GM12878 (cell line): ENCODE results near the gene LRRC45. TPM values are rescaled to one million over a fixed set of nuclear protein-coding genes. Genes with fewer than 3 reads are reported as not detected.

ENCODE experiments used
- ATAC-seq: fragments of 200-7000 bp; cut with Tn5 transposase; 3 replicates; pipeline ENCODE4 v1.9.1; 2020; ENCODE audit warnings: mild to moderate bottlenecking, moderate library complexity
- BruUV-seq: library from RNA; stranded (reverse); fragments of 400-500 nt; replicated peaks from 2 replicates; lab custom pipeline; 2021; lab: Mats Ljungman, UMichigan
- CTCF ChIA-PET: fragments of 300-600 bp; sonication (Branson Sonifier 250); formaldehyde crosslinking; extraction: SDS; loops from one replicate; lab custom pipeline; 2021; ENCODE audit warnings: inconsistent platforms; lab: Yijun Ruan, JAX
- POLR2A ChIA-PET: fragments of 350-600 bp; formaldehyde crosslinking; extraction: SDS; loops from one replicate; lab custom pipeline; 2021; ENCODE audit warnings: inconsistent platforms; lab: Charles Lee
- RAD21 ChIA-PET: fragments of 300-600 bp; sonication (Branson Sonifier 250); formaldehyde crosslinking; loops from one replicate; lab custom pipeline; 2023; ENCODE audit warnings: antibody characterized with exemption; ENCODE audit not compliant: unreplicated experiment; lab: Charles Lee
- SMC1A ChIA-PET: fragments of 300-600 bp; sonication (Branson Sonifier 250); formaldehyde crosslinking; loops from one replicate; lab custom pipeline; 2023; ENCODE audit not compliant: unreplicated experiment, uncharacterized antibody; lab: Charles Lee
- DNase-seq: peaks from one replicate; pipeline ENCODE4 v3.0.0-alpha.2; 2011; ENCODE audit warnings: low read depth, low spot score
- FAIRE-seq: peaks from 3 replicates; lab custom pipeline; 2011; peaks lifted over from hg19 to GRCh38; lab: Jason Lieb, UNC
- H2AFZ ChIP-seq: 2 replicates; pipeline ENCODE4 v1.6.0; 2011; ENCODE audit warnings: low read depth, low read length, control low read depth; ENCODE audit not compliant: control insufficient read depth
- H3K27ac ChIP-seq: 2 replicates; pipeline ENCODE4 v1.5.1; 2011; ENCODE audit warnings: control low read depth; ENCODE audit not compliant: control insufficient read depth, insufficient read depth
- H3K27me3 ChIP-seq, 2 experiments: replicated peaks in 1 of 2; 2 replicates each; pipeline versions ENCODE4 v1.6.0 to v1.6.1; 2011; ENCODE audit warnings: low read length in 1 of 2; ENCODE audit not compliant: control insufficient read depth in 2 of 2, insufficient read depth in 2 of 2
- H3K36me3 ChIP-seq, 2 experiments: 2 replicates each; pipeline ENCODE4 v1.5.1; 2011; ENCODE audit warnings: low read length in 1 of 2; ENCODE audit not compliant: control insufficient read depth in 2 of 2, insufficient read depth in 2 of 2
- H3K4me1 ChIP-seq: 2 replicates; pipeline ENCODE4 v1.6.1; 2011; ENCODE audit warnings: mild to moderate bottlenecking, low read length, moderate library complexity, mixed read lengths; ENCODE audit not compliant: control insufficient read depth, insufficient read depth
- H3K4me2 ChIP-seq: 2 replicates; pipeline ENCODE4 v1.6.0; 2011; ENCODE audit warnings: control low read depth; ENCODE audit not compliant: control insufficient read depth, insufficient read depth
- H3K4me3 ChIP-seq: fragments of 200-600 bp; sonication (generic); 2 replicates; pipeline ENCODE4 v1.5.1; 2016
- H3K79me2 ChIP-seq: 2 replicates; pipeline ENCODE4 v1.6.0; 2011; ENCODE audit warnings: low read length; ENCODE audit not compliant: control insufficient read depth, insufficient read depth
- H3K9ac ChIP-seq: 2 replicates; pipeline ENCODE4 v1.8.0; 2011; ENCODE audit warnings: low read length, control low read depth, mixed read lengths; ENCODE audit not compliant: control insufficient read depth, insufficient read depth
- H3K9me3 ChIP-seq: replicated peaks from 3 replicates; pipeline ENCODE4 v1.5.1; 2011; ENCODE audit warnings: mild to moderate bottlenecking, low read length; ENCODE audit not compliant: control insufficient read depth, insufficient read depth
- H4K20me1 ChIP-seq: 2 replicates; pipeline ENCODE4 v1.6.0; 2011; ENCODE audit not compliant: control insufficient read depth, insufficient read depth
- FOXK2 ChIP-seq: fragments of 450-650 bp; IDR thresholded peaks from 2 replicates; pipeline ENCODE4 v1.6.1; 2017; ENCODE audit warnings: mild to moderate bottlenecking, moderate library complexity
- MXI1 ChIP-seq: fragments of 150-350 bp; IDR thresholded peaks from 2 replicates; pipeline ENCODE4 v1.6.1; 2011; ENCODE audit warnings: low read depth, mild to moderate bottlenecking, inconsistent platforms, low read length, improper control_type of control experiment
- ZBTB40 ChIP-seq: fragments of 450-650 bp; IDR thresholded peaks from 2 replicates; pipeline ENCODE4 v1.6.1; 2016; ENCODE audit warnings: mild to moderate bottlenecking, moderate library complexity, borderline replicate concordance
- WGBS: methylation state at CpG from one replicate; pipeline ENCODE4 v1.1.6; 2016; ENCODE audit warnings: low lambda C conversion rate; ENCODE audit not compliant: insufficient replicate concordance, insufficient coverage; ENCODE audit errors: missing lambda C conversion rate; 5-methylcytosine and 5-hydroxymethylcytosine counted together
- in situ Hi-C: fragments of 300-500 bp; cut with MboI; formaldehyde crosslinking; loops from 9 replicates; pipeline ENCODE4 v1.14.3; 2018; ENCODE audit warnings: mixed read lengths
- intact Hi-C: fragments of 100-400 bp; cut with micrococcal nuclease; formaldehyde crosslinking; loops from one replicate; pipeline ENCODE4 v1.14.2; 2022; ENCODE audit not compliant: unreplicated experiment
- polyA plus RNA-seq, 11 experiments: library from polyadenylated mRNA; depleted of rRNA in 4 of 11; unstranded in 6 of 11; stranded (reverse) in 5 of 11; fragments of >200 nt; fragmentation: Nextera tagmentation in 4 of 11; fragmentation: Illumina TruSeq in 1 of 11; extraction: Ambion mirVana in 4 of 11; extraction: Trizol in 1 of 11; gene quantifications; 1 replicate in 1 of 11; 2 replicates in 10 of 11; pipeline versions ENCODE4 v1.2.1 to v1.2.3, GENCODE V29; 2011 to 2016; ENCODE audit warnings: inconsistent platforms in 2 of 11, missing spikeins in 2 of 11, low read depth in 1 of 11
- total RNA-seq, 4 experiments: library from RNA; depleted of rRNA in 3 of 4; stranded (reverse); fragments of >200 nt in 3 of 4; fragmentation: Illumina TruSeq in 1 of 4; extraction: Trizol in 1 of 4; gene quantifications; 2 replicates each; pipeline versions ENCODE4 v1.2.1 to v1.2.3, GENCODE V29; 2013 to 2021

The LRRC45 gene
- total and polyA plus RNA-seq, 10 of the 15 experiments (the other 5 are each of a cell fraction or from before 2014, with no cell fraction given), result 0.03 to 27.7 (median 10.4) TPM

- no peaks in the 10 kb centered on the region for H3K9me3 ChIP-seq
- FAIRE-seq, result no peak
- peak overlapping the region; percentile 89 for H3K4me3 ChIP-seq
Measured at GRCh38 chr17:82021900-82022309, 1.2 kb upstream of the LRRC45 start.

More at GRCh38 chr17:82021900-82022309, 1.2 kb upstream of the LRRC45 start:
- Histone ChIP-seq H4K20me1 (no peaks in the 10 kb centered on the region), H3K27me3 (no peaks in the 10 kb centered on the region), H3K4me1 (peaks cover 14% of the 10 kb centered on the region), H3K79me2 (peaks cover 26% of the 10 kb centered on the region), H3K9ac (peak overlapping the region; percentile 85), H3K27ac (peak overlapping the region; percentile 69), H3K36me3 (no peaks in the 10 kb centered on the region; a peak in 2 of 4 replicates), H2AFZ (peak overlapping the region; percentile 41), H3K4me2 (peak overlapping the region; percentile 95)
- in situ Hi-C loops, result no loop called here
- 2% methylated on average over 10 of the region's 10 CpGs for WGBS
- SMC1A ChIA-PET, result interaction anchor here (1.1 to 1.8 kb wide), 5 partner anchors 54 to 286 kb away, joined by 3 to 9 read pairs (median 4); no protein-coding TSS in a partner anchor
- no TSS peak for BruUV-seq
- DNase-seq (no peak), ATAC-seq (no peak)
- CTCF ChIA-PET, result interaction anchor here (0.7 to 5.0 kb wide), 17 partner anchors 8 to 287 kb away, joined by 3 to 89 read pairs (median 4); partner anchors contain the start of genes DCXR and NOTUM
- RAD21 ChIA-PET, result interaction anchor here (0.5 to 4.4 kb wide), 5 partner anchors 16 to 508 kb away, joined by 4 to 68 read pairs (median 12); partner anchors contain the start of genes DCXR and NOTUM
- 0 out of 2 replicates have a peak, but pooled peaks have one; percentile 15 for TF ChIP-seq FOXK2
- no peak for TF ChIP-seq ZBTB40
- 0 out of 2 replicates have a peak, but pooled peaks have one; percentile 21 for TF ChIP-seq MXI1
- POLR2A ChIA-PET, result interaction anchor here (0.6 to 2.6 kb wide), 5 partner anchors 16 to 307 kb away, joined by 3 to 13 read pairs (median 8); partner anchors contain the start of genes DCXR and FASN
- intact Hi-C loops, result loop anchor here (1.0 to 5.0 kb wide), 2 partner anchors 63 to 160 kb away; partner anchors contain the start of gene P4HB
